ENCODE results near the gene KLHL33. TPM values are rescaled to one million over a fixed set of nuclear protein-coding genes. Genes with fewer than 3 reads are reported as not detected.
A peak's percentile ranks its signal among the peaks of the same experiment; 100 is the strongest.
"Not testable (repeated sequence)": the region's sequence is repeated elsewhere in the genome, so short reads cannot be mapped to it uniquely, and the experiment has no call there.

KLHL33 gene
- total RNA-seq, 1 experiment from 2014 or later: 0.14 TPM

GRCh38 chr14:20456971-20457370 is 21.0 kb upstream of the KLHL33 start:
- no peak for DNase-seq (ENCODE audit: unreplicated experiment)
- POLR2A ChIA-PET: interaction anchor here (1.6 to 5.3 kb wide), 5 partner anchors 12 to 808 kb away, joined by 5 to 81 read pairs (median 58); partner anchors contain the start of genes PARP2, PNP, RNASE4 and TEP1
- Mint-ChIP-seq H3K27ac (ENCODE audit: low read depth, unreplicated experiment) (no peak overlapping the region), H3K4me1 (ENCODE audit: insufficient read depth, unreplicated experiment) (peaks cover 20% of the 10 kb centered on the region), H3K27me3 (ENCODE audit: insufficient read depth, unreplicated experiment) (no peaks in the 10 kb centered on the region), H3K9me3 (ENCODE audit: unreplicated experiment) (no peaks in the 10 kb centered on the region), H3K4me3 (ENCODE audit: unreplicated experiment) (no peak overlapping the region), H3K36me3 (ENCODE audit: insufficient read depth, unreplicated experiment) (peaks cover 31% of the 10 kb centered on the region)
- BruUV-seq (replicated peaks): no TSS peak
- TF ChIP-seq CTCF (IDR thresholded peaks at IDR 0.05; ENCODE audit: unreplicated experiment): no peak
- CTCF ChIA-PET: interaction anchor here (1.0 to 4.9 kb wide), 4 partner anchors 42 to 225 kb away, joined by 3 to 25 read pairs (median 5); partner anchors contain the start of gene TEP1
- intact Hi-C loops (cut with micrococcal nuclease): no loop called here

- no peaks in the 10 kb centered on the region for H3K27me3 Mint-ChIP-seq (ENCODE audit: insufficient read depth, unreplicated experiment)
- H3K27ac Mint-ChIP-seq (ENCODE audit: low read depth, unreplicated experiment): no peak overlapping the region
- H3K36me3 Mint-ChIP-seq (ENCODE audit: insufficient read depth, unreplicated experiment): peaks cover 42% of the 10 kb centered on the region
- peak; percentile 84 for DNase-seq (ENCODE audit: unreplicated experiment)
- intact Hi-C loops (cut with micrococcal nuclease): loop anchor here (1.0 to 2.0 kb wide), 4 partner anchors 42 to 227 kb away; partner anchors contain the start of genes PARP2 and TEP1
- BruUV-seq (replicated peaks): TSS peak; percentile 77
- CTCF ChIA-PET: interaction anchor here (0.6 to 4.9 kb wide), 14 partner anchors 15 to 559 kb away, joined by 3 to 25 read pairs (median 3); partner anchors contain the start of gene TEP1
- H3K4me1 Mint-ChIP-seq (ENCODE audit: insufficient read depth, unreplicated experiment): peaks cover 15% of the 10 kb centered on the region
- POLR2A ChIA-PET: interaction anchor here (0.8 to 5.3 kb wide), 31 partner anchors 8 to 1055 kb away, joined by 3 to 81 read pairs (median 5); partner anchors contain the start of genes CCNB1IP1, METTL17, METTL3 and PARP2
- H3K4me3 Mint-ChIP-seq (ENCODE audit: unreplicated experiment): no peak overlapping the region
- TF ChIP-seq CTCF (IDR thresholded peaks at IDR 0.05; ENCODE audit: unreplicated experiment): no peak
- H3K9me3 Mint-ChIP-seq (ENCODE audit: unreplicated experiment): no peaks in the 10 kb centered on the region
Measured at GRCh38 chr14:20455355-20456300, 19.7 kb upstream of the KLHL33 start.

- Mint-ChIP-seq H3K36me3 (ENCODE audit: insufficient read depth, unreplicated experiment) (peaks cover 33% of the 10 kb centered on the region), H3K27ac (ENCODE audit: low read depth, unreplicated experiment) (no peak within 1 kb of the TSS), H3K27me3 (ENCODE audit: insufficient read depth, unreplicated experiment) (no peaks in the 10 kb centered on the region), H3K9me3 (ENCODE audit: unreplicated experiment) (no peaks in the 10 kb centered on the region), H3K4me3 (ENCODE audit: unreplicated experiment) (no peak within 1 kb of the TSS), H3K4me1 (ENCODE audit: insufficient read depth, unreplicated experiment) (peaks cover 7% of the 10 kb centered on the region)
- CTCF ChIA-PET: interaction anchor here (0.6 to 4.9 kb wide), 13 partner anchors 17 to 560 kb away, joined by 3 to 25 read pairs (median 3); partner anchors contain the start of gene TEP1
- BruUV-seq (replicated peaks): no TSS peak
- POLR2A ChIA-PET: interaction anchor here (0.6 to 5.3 kb wide), 32 partner anchors 8 to 1056 kb away, joined by 3 to 81 read pairs (median 4); partner anchors contain the start of genes CCNB1IP1, METTL17, METTL3 and PARP2
- intact Hi-C loops (cut with micrococcal nuclease): loop anchor here (1.0 to 2.0 kb wide), 6 partner anchors 41 to 228 kb away; partner anchors contain the start of genes PARP2 and TEP1
- TF ChIP-seq CTCF (IDR thresholded peaks at IDR 0.05; ENCODE audit: unreplicated experiment): no peak
- DNase-seq (ENCODE audit: unreplicated experiment): peak; percentile 99
Measured at GRCh38 chr14:20454516-20455354, 18.8 kb upstream of the KLHL33 start, which contains the start of the genes APEX1 and OSGEP. TSS of gene APEX1 (plus strand) at chr14:20455226. CDS start at chr14:20455646, 420 bp downstream. TSS of gene OSGEP (minus strand) at chr14:20454812. CDS start at chr14:20454683, 129 bp downstream.

- DNase-seq (ENCODE audit: unreplicated experiment); H3K4me3 Mint-ChIP-seq (ENCODE audit: unreplicated experiment); H3K4me1 Mint-ChIP-seq (ENCODE audit: insufficient read depth, unreplicated experiment); intact Hi-C loops (cut with micrococcal nuclease); H3K27me3 Mint-ChIP-seq (ENCODE audit: insufficient read depth, unreplicated experiment); H3K27ac Mint-ChIP-seq (ENCODE audit: low read depth, unreplicated experiment); H3K9me3 Mint-ChIP-seq (ENCODE audit: unreplicated experiment): not testable (repeated sequence)
- POLR2A ChIA-PET: interaction anchor here (4.6 to 5.3 kb wide), 3 partner anchors 17 to 110 kb away, joined by 50 to 81 read pairs (median 77); partner anchors contain the start of genes PARP2, PNP and TEP1
- TSS peak; percentile 6 for BruUV-seq (replicated peaks)
- CTCF ChIA-PET: interaction anchor here (0.7 to 4.9 kb wide), 4 partner anchors 37 to 228 kb away, joined by 3 to 25 read pairs (median 4); partner anchors contain the start of gene TEP1
- H3K36me3 Mint-ChIP-seq (ENCODE audit: insufficient read depth, unreplicated experiment): peaks cover 20% of the 10 kb centered on the region
Measured at GRCh38 chr14:20452831-20453230, 16.9 kb upstream of the KLHL33 start.

Measured in MCF 10A (cell line).